IPS DF 19.7 (cell line): ENCODE results near the gene REEP3.

ENCODE experiments used
- DNase-seq: peaks from one replicate; pipeline ENCODE4 v3.0.0-alpha.2; 2013; ENCODE audit warnings: low read depth, low spot score

The REEP3 gene

DNA sequence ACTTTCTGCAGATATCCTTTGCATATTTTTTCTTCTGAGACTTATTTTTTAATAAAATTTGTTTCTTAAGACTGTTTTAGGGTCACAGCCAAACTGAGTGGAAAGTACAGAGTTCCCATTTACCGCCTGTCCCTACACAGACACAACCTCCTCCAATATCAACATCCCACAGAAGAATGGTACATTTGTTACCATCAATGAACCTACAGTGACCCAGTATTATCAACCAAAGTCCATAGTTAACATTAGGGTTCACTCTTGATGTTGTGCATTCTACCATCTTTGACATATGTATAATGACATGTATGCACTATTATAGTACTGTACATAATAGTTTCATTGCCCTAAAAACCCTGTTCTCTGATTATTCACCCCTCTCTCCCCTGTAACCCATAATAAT is 14.6 kb upstream of the REEP3 start:
- DNase-seq = no peak

DNA sequence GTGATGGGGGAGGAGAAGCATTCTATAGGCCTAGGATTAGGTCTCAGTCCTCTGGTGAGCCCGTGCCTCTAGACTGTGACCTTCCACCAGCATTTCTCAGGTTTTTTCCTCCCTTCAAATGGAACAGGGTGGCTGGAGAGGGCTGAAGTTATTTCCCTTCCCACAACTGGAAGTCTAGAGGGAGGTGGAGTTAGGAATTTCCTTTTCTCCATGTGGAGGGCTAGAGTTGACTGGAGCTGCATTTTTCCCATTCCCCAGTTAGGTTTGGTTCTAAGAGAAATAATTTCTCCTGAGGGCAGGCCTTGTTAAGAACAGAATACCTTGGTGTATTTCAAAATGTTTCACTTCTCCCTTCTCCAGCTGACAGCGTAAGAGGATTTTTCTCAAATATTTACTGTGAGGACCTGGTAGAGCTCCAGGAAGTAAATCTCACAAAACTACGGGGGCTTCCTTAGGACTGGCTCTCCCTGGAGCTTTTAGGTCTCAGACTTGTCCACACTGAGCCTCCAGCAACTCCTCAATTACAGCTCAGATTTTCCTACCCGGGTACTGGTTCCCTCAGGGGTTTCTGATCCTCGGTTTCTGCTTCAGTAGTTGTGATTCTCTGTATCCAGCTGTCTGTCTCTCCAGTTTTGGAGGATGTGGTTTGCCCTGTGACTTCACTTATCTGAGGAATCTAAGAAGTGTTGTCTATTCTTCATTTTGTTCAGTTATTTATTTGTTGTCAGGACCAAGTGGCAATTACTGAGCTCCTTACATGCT is 6.0 kb upstream of the REEP3 start:
- no peak for DNase-seq

DNA sequence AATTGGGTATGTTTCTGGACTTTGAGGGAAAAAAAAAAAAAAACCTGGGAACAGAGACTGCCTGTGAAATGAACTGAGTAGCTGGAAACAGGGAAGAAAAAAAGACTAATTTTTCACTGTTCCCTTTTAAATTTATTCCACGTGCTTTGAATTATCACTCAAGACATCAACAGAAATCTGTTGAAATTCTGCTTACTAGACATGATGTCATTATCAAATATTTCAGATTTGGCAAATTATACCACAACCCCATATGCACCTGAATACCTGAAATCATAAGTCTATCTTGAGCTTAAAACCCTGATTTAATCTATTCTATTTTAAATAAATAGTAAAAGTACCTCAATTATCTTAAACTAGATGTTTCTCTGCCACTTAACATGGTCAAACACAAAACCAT is 5.0 kb upstream of the REEP3 start:
- DNase-seq = no peak

DNA sequence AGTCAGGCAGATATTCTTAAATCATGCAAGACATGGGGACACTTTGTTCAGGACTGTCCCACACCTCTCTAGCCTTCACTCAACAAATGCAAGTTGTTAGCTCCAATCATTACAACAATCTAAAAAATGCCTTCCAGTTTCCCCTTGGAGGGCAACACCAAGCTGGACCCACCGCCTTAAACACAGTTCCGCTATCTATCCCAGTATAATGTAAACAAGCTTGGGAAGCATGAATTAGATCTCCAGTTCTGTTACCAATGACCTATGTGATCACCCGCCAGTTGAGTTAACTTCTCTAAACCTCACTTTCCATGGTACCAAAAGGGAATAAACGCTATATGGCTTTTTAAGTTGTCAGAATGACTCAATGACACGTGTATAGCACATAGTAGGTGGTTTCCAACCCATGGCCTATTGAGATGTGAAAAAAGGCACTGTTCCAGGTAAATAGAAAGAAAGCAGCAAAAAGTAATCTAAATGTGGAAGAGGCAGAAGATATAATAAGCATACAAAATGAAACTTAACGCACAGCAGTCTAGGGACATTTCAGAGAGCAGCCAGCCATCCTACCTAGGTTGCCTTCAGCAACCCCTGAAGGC is 2.4 kb upstream of the REEP3 start:
- DNase-seq = no peak

DNA sequence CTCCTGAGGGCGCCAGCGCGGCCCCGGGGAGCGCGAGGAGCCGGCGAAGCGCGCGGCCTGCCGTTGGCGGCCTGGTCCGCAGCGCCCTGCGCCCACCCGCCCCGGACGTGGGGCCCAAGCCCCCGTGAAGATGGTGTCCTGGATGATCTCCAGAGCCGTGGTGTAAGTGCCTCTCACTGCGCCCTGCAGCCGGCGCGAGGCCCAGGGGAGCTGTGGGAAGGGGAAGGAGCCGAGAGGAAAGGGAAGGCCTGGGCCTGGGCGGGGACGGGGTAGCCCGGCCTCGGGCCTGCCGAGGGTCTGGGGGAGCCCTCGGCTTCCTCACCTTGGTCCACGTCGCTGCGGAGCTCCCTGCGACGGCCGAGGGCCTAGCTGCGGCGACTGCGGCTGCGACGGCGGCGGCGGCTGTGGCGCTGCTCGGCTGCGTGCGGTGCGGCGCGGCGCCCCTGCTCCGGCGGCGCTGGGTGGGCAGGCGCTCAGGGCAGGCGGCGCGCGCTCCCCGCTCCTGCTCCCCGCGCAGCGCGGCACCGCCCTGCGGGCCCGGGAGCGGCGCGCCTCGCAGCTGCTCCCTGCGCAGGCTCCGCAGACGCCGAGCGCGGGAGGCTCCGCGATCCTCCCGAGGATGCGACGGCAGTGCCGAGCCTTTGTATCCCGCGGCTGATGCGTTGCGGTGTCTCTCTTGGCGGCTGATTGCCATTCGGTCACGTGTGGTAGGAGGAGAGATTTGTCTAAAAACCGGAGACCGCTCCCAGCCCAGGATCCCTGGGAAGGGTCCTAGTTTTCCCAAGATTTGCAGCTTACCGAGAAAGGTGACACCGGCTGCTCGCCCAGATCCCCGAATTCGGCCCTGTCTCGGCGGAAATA is 445 bp downstream of the REEP3 start:
- no peak for DNase-seq

DNA sequence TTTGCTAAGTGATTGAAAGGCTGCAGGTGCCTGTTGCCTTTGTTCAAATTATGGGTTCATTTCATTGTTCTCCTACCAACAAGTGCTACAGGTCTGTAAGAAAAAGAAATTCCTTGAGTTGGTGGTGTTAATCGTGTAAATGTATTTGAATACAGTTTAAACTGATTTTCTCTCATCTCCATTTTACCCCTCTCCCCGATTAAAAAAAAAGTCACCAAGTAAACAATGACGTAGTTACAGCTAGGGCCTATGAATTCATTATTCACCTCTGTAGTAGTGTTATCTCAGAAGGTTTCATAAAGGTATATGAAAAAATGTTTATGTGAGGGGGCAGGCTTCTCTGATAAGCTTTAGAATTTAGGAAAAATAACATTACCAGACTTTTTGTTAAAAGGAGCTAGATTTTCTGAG is 1.1 kb downstream of the REEP3 start:
- DNase-seq = no peak

DNA sequence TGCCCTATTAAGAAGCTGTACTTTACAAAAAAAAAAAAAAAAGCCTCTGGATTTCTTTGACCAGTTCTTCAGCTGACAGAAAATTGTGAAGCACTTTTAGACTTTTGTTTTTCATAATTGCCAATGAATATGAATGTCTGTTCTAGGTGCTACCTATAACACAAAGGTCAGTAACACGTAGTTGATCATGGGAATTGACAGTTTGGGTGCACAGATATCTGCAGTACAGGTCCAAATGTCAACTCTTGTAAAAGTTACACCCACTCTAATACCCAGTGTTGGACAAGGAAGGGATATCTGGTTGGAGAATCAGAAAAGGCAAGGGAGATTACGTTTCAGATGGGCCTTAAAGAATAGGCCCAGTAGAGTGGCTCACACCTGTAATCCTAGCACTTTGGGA is 1.8 kb downstream of the REEP3 start:
- no peak for DNase-seq

DNA sequence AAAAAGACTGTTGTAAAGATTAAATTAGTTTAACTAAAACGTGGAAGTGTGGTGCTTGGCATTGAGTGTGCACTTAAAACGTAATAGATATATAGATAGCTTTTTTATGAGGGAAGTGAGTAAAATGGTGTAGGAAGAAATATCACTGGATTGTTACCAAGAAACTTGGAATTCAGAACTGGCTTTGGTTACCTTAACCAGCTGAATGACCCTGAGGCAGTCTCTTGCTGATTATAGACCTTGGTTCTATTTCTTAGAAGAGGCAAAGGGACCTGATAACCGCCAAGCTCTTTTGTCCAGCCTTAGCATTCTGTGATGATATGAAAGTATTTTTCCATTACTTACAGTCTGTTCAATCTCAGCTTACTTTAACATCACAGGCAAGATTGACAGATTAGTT is 3.8 kb downstream of the REEP3 start:
- no peak for DNase-seq

DNA sequence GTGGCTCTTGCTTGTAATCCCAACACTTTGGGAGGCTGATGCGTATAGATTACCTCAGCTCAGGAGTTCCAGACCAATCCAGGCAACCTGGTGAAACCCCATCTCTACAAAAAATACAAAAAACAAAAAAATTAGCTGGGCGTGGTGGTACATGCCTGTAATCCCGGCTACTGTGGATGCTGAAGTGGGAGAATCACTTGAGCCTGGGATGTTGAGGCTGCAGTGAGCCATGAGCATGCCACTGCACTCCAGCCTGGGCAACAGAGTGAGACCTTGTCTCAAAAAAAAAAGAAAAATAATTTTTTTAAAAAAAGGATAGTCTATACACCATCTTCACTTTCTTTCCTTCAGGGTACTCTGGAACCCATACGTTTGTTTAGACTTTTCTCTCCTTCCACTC is 6.2 kb downstream of the REEP3 start:
- no peak for DNase-seq

DNA sequence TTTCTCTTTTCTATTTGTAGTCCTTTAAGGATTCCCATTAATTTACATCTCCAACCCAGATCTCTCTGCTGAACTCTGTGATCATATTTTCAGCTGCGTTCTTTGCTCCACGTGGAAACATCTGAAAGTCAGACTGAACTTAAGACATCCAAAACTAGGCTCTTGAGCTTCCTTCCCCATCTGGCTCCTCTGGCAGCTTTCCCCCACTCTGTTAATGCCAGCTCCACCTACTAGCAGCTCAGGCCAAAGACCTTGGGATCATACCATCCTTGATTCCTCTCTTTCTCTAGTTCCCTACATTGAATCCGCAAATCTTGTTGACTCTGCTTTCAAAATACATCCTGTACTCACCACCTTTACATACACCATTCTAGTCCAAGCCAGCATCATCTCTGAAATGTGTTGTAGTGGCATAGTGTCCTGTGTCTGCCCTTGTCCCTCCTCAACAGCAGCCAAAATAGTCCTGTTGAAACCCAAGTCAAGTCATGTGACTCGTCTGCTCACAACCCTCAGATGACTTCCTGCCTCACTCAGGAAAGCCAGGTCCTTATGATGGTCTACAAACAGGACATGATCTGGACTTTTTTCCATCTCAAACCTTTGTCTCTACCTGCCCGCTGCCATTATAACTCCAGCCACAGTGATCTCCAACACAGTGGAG is 7.0 kb downstream of the REEP3 start:
- no peak for DNase-seq

DNA sequence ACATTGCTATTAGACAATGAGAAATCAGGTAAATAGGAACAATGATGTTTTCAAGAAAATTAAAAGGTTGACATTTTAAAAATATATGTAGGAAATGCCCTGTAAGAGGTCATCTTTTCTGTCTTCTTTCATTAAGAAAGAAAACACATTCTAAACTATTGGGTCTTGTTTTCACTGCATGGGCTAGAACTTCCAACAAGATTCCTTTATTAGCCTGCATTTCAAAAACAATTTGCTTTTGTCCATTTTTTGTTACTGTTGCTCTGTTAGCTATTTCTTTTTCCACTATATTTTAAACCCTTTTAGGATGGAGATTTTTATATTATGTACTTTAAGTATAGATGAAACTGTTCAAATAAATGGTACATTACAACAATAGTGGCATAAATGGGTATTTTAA is 9.2 kb downstream of the REEP3 start:
- no peak for DNase-seq

DNA sequence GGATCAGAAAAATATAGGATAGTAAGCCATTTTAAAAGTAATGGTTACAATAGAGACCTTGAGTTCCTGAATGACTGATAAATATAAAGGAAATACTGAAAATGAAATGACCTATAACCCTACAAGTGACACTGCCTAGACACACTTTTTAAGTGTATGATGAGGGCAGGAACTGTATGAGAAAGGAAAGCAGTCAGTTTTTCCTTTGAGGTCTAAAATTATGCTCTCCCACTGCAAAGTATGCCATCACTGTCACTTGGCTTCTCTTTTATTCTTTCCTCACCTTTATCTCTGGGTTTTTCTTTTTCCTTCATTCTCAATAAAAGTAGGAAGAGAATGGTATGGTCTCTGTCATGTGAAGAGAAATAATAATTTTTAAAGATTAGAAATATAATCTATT is 13.5 kb downstream of the REEP3 start:
- no peak for DNase-seq

DNA sequence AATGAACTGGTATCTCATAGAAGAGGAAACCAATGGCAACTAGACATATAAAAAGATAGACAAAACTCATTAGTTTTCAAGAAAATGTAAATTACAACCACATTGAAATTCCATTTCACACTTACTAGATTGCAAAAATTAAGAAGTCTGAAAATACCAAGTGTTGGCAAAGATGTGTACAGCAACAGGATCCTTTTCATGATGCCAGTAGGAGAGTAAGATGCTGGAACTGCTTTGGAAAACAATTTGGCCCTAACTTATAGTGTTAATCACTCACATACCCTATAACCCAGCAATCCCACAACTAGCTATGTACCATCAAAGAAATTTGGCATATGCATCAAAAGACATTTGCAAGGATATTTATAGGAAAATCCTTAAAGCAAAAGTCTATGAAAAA is 15.5 kb downstream of the REEP3 start:
- no peak for DNase-seq

DNA sequence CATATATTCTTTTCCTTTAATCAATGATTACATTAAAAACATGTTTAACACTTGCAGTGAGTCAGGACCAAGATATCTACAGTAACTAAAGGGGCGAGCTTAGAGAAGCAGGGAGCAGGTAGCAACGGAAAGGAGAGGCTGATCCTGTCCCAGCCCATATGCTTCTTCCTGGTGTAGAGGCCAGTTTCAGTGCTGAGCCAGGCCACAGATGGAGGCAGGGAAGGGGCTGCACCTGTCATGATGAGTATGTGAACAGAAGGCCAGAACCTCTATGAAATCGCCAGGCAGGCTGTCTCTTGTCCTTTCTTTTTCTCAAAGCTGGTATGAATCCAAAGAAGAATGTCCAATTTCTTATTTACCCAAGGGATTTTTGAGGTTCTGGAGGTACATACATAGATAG is 16.3 kb downstream of the REEP3 start:
- no peak for DNase-seq

DNA sequence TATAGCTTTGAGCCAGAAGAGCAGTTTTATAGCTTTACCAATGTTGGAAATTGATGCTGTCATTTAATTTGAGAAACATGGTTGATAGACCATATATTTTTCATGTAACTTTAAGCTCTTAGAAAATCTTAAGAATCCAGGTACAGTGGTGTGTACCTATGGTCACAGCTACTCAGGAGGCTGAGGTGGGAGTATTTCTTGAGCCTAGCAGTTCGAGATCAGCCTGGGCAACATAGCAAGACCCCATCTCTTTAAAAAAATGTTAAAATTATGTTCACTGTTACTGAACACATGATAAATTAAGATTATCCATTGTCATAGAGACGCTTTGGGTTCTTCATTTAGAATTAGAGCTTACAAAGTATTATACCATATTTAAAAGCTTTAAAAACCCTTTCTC is 18.2 kb downstream of the REEP3 start:
- no peak for DNase-seq

DNA sequence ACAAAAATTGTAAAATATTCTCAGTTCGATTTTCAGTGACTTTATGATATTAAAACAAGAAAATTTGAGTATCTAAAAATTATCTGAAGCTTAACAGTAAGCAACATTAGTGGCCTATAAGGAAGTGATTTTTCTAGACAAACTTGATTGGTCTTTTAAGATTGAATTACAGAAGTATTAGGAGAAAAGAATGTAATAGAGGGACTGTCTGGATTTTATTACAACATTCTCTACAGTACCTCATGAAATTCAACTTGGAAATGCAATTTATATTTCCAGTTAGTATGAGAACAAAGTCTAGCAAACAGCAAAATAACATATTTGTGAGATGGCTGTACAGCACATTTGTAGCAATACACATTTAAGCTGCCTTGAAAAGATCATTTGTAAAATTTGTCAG is 18.8 kb downstream of the REEP3 start:
- no peak for DNase-seq

DNA sequence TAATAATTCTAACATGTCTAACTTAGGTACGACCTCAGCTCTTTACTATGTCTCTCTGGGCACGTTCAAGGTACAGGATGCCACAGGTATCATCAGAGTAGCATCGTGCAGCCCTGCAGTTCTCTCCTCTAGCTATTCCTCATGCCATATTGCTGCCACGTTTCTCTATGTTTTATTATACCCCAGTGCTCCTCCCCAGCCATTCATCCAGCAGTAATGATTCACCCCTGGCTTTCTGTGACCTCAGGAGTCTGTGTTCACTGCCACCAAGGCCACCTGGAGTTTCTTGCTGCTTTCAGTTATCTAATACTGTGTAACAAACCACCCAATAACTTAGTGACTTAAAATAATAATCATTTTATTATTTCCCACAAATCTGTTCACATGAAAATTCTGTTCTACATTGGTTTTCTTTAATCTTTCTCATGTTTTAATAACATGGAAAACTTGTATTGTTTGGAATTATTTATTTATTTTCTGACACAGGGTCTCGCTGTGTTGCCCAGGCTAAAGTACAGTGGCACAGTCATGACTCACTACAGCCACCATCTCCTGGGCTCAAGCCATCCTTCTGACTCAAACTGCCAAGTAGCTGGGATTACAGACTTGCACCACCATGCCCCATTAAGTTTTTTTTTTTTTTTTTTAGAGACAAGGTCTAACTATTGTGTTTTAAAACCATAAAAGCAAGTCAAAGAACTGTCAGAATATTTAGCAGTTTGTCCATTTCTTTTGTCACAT is 21.8 kb downstream of the REEP3 start:
- no peak for DNase-seq

DNA sequence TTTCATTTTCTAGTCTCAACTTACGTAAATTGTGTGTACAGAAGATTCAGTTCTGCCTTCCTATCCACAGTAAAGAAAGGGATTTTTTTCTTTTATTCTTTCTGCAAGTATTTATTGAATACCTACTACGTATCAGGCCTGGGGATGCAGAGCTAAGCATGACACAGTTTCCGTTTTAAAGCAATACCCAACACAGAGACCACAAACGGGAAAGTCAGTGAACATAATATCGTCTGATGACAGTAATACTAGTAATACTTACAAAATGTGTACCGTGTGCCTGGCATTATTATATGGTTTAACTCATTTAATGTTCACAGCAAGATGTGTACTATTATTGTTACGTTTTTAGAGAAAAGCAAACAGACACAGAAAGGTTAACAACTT is 22.4 kb downstream of the REEP3 start:
- no peak for DNase-seq

DNA sequence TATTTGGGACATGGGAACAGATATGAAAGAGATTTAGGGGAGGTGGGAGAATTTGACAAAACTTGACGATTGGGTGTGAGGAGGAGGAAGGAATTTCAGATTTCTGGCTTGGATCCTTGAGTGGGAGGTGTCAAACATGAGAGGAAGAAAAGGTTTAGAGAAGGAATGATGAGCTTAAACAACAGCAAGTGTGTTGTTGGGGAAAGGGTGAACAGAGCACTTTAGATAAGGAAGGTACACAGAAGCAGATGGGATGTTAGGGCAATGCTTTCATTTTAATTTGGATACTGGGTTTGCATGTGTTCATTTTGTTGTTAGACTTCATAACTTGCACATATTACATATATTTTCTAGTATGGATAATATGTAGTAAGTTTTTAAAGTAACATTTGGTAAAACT is 23.2 kb downstream of the REEP3 start:
- no peak for DNase-seq

DNA sequence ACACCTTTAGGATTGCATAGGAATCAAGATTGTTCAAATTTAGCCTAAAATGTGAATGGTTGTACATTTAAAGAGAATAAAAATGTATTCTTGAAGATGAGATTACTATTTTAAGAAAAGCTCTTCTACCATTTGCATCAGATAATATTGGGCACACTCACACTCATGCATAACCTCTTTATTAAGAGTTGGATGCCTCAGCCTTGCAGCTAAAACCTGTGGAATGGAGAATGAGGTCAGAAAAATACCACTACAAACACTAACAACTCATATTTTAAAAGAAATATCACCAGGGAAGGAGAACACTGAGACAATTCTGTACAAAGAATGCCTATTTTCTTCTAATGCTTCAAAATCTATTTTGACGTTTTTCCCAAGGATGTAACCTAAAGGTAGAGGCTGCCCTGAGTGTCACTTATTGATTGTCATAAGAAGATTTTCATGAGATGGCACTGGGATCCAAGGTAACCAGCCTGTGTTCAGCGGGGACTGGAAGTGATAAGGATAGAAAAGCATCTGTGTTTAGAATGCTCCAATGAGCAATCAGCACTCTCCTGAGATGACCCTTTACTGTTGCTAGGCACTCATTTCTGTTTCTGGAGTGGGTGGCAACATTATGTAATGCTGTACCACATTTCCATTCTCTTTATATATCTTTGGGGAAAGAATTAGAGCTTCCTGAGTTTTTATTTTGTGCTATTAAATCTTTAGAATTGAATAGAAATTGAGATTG is 26.6 kb downstream of the REEP3 start:
- no peak for DNase-seq

DNA sequence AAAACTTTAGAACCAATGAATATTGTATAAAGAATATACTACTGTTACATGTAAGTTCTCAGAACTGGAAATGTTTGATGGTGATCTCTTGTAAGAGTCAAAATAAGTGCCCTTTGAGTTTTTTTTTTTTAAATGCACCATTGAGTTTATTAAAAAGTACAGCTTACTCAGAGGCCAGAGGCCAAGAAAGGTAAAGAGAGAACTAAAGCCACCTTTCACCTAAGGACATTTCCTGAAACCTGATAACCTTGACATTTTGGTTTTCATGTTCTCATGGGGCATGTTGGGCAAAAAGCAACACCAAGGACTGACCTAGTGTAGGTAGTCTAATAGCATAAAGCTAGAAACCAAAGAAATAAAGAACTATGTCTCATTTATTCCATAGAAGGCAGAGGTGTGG is 27.7 kb downstream of the REEP3 start:
- DNase-seq = no peak
